Keratinocyte (primary cell): ENCODE results near the gene OPRL1.

Experiments
- EZH2 ChIP-seq: IDR thresholded peaks from one replicate; pipeline ENCODE4 v1.6.1; 2012; ENCODE audit warnings: inconsistent platforms, mild to moderate bottlenecking, low read length, moderate library complexity
- TF ChIP-seq, protein P1 (sequence below), 3 experiments: IDR thresholded peaks in 1 of 3; conservative IDR thresholded peaks in 1 of 3; optimal IDR thresholded peaks in 1 of 3; 2 replicates in 2 of 3; 3 replicates in 1 of 3; pipeline versions ENCODE3 to v1.5.1; 2011; ENCODE audit warnings: low read length in 3 of 3, mild to moderate bottlenecking in 3 of 3, moderate library complexity in 2 of 3, control low read depth in 1 of 3, inconsistent platforms in 1 of 3; ENCODE audit not compliant: insufficient read depth in 2 of 3; ENCODE audit errors: extremely low read depth in 1 of 3

DNA sequence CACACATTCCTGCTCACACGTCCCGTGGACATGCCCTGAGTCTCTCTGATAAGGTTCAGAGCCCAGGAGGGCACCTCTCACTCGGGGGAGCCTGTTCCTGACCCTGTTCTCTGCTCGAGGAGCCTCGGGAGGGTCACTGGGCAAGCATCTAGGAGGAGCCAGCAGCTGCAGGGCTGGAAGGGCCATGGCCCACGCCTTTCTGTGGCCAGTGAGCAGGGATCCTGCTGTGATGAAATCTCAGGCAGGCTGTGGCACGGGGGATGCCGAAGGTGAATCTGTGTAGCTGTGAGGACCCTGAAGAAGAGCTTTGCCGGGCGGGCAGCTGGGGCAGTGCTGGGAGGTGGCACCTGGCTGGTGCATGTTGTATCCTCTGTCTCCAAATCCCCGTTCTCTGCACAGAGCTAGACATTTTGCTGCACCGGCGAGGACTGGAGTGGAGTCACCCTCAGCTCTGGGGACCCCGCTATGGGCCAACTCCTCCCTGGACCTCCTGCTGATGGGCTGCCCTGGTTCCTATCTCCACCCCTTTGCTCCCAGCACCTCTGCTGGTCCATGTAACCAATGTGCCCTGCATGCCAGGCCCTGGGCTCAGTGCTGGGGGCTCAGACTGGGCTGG, 34.6 kb downstream of the OPRL1 start:
- TF ChIP-seq, protein P1, sequence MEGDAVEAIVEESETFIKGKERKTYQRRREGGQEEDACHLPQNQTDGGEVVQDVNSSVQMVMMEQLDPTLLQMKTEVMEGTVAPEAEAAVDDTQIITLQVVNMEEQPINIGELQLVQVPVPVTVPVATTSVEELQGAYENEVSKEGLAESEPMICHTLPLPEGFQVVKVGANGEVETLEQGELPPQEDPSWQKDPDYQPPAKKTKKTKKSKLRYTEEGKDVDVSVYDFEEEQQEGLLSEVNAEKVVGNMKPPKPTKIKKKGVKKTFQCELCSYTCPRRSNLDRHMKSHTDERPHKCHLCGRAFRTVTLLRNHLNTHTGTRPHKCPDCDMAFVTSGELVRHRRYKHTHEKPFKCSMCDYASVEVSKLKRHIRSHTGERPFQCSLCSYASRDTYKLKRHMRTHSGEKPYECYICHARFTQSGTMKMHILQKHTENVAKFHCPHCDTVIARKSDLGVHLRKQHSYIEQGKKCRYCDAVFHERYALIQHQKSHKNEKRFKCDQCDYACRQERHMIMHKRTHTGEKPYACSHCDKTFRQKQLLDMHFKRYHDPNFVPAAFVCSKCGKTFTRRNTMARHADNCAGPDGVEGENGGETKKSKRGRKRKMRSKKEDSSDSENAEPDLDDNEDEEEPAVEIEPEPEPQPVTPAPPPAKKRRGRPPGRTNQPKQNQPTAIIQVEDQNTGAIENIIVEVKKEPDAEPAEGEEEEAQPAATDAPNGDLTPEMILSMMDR (optimal IDR thresholded peaks at IDR 0.05 in 1 of 3, IDR thresholded peaks at IDR 0.05 in 1 of 3, conservative IDR thresholded peaks at IDR 0.05 in 1 of 3; ENCODE audit: extremely low read depth in 1 of 3, insufficient read depth in 2 of 3, low read length in 3 of 3), result no peak
- no peak for TF ChIP-seq EZH2
